ENCODE results near the gene PAK6.

GRCh38 chr15:40229956-40230355, 8.9 kb upstream of the PAK6 start:
- TF ChIP-seq REST (IDR thresholded peaks at IDR 0.05; ENCODE audit: low read depth, low read length) (no peak), FOXJ3 (CRISPR knock-in tag; IDR thresholded peaks at IDR 0.05) (no peak), CTCF (IDR thresholded peaks at IDR 0.05) (no peak), SMC3 (IDR thresholded peaks at IDR 0.05; ENCODE audit: low read depth, low read length) (no peak), RFX5 (IDR thresholded peaks at IDR 0.05; ENCODE audit: low read length) (no peak)
